ENCODE measurements around the gene BRIP1. TPM values are rescaled to one million over a fixed set of nuclear protein-coding genes. Genes with fewer than 3 reads are reported as not detected.
A peak's percentile ranks its signal among the peaks of the same experiment; 100 is the strongest.

The BRIP1 gene
- total RNA-seq, 3 donors from 2014 or later (not counting 1 experiment from before 2014, with no cell fraction given), result 2.7 to 3.7 (median 2.9) TPM

DNA sequence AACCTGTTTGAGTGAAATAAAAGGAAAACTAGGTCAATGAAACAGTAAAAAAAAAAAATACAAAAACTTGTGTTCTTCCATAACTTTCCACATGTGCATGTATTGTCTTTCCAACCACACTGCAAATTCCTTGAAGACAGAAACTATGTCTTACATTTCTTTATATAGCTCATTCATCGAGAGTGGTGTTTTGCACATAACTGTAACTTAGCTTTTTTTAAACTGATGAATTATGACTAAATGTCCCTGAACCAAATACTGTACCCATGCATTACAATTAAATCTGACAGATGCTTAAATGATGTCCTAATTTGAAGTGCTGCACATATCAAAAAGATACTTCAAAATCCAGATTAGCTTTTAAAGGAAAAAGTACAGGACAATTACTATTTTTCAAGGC is 50.1 kb downstream of the BRIP1 start:
- WGBS (ENCODE audit: insufficient coverage), result 83% methylated on average over 1 of the region's 1 CpG
- no peak for ATAC-seq
- no peaks in the 10 kb centered on the region for H3K4me1 ChIP-seq (ENCODE audit: control insufficient read depth, insufficient read depth, low read length)
- H3K36me3 Mint-ChIP-seq, result no peaks in the 10 kb centered on the region
- H3K9me3 ChIP-seq (ENCODE audit: control insufficient read depth, insufficient read depth, low read length), result no peaks in the 10 kb centered on the region
- no peaks in the 10 kb centered on the region for H3K36me3 ChIP-seq (ENCODE audit: control insufficient read depth, insufficient read depth, low read length)
- intact Hi-C loops (cut with micrococcal nuclease), result no loop called here
- H3K27ac Mint-ChIP-seq, result no peak overlapping the region
- H3K4me3 Mint-ChIP-seq, result no peak overlapping the region
- no peaks in the 10 kb centered on the region for H3K9me3 Mint-ChIP-seq
- peaks cover 0 to 6% of the 10 kb centered on the region in 2 donors for H3K4me1 Mint-ChIP-seq
- no peaks in the 10 kb centered on the region for H3K27me3 Mint-ChIP-seq (ENCODE audit: low read depth in 2 of 2)
- H3K27ac ChIP-seq (ENCODE audit: low read length), result no peak overlapping the region
- no peak overlapping the region for H3K4me3 ChIP-seq (ENCODE audit: low read length)
- TF ChIP-seq, protein P1, sequence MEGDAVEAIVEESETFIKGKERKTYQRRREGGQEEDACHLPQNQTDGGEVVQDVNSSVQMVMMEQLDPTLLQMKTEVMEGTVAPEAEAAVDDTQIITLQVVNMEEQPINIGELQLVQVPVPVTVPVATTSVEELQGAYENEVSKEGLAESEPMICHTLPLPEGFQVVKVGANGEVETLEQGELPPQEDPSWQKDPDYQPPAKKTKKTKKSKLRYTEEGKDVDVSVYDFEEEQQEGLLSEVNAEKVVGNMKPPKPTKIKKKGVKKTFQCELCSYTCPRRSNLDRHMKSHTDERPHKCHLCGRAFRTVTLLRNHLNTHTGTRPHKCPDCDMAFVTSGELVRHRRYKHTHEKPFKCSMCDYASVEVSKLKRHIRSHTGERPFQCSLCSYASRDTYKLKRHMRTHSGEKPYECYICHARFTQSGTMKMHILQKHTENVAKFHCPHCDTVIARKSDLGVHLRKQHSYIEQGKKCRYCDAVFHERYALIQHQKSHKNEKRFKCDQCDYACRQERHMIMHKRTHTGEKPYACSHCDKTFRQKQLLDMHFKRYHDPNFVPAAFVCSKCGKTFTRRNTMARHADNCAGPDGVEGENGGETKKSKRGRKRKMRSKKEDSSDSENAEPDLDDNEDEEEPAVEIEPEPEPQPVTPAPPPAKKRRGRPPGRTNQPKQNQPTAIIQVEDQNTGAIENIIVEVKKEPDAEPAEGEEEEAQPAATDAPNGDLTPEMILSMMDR (IDR thresholded peaks at IDR 0.05), result no peak
- DNase-seq, result no peak
- H3K27me3 ChIP-seq (ENCODE audit: control insufficient read depth, insufficient read depth, low read length), result no peaks in the 10 kb centered on the region

DNA sequence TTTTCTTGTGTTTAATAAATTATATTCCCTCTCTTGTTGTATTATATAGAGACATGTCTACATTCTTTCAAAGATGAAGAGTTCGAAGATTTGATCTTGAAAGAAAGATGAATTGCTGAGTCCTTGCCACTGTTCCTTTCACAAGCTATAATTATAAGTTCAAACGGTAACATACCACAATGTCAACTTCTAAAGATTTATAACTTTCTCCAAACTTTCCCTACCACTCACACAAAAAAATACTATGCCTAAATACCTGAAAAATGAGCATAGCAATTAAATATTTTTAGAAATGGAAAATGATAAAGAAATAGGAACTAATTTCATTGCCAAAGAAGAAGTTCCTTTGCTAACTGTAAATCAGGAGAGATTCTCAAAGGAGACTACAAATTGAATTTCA is 50.6 kb downstream of the BRIP1 start:
- Histone ChIP-seq H3K27me3 (ENCODE audit: control insufficient read depth, insufficient read depth, low read length) (no peaks in the 10 kb centered on the region), H3K4me1 (ENCODE audit: control insufficient read depth, insufficient read depth, low read length) (no peaks in the 10 kb centered on the region), H3K9me3 (ENCODE audit: control insufficient read depth, insufficient read depth, low read length) (no peaks in the 10 kb centered on the region), H3K4me3 (ENCODE audit: low read length) (no peak overlapping the region), H3K36me3 (ENCODE audit: control insufficient read depth, insufficient read depth, low read length) (no peaks in the 10 kb centered on the region), H3K27ac (ENCODE audit: low read length) (no peak overlapping the region)
- ATAC-seq (no peak), DNase-seq (no peak)
- no peaks in the 10 kb centered on the region for H3K9me3 Mint-ChIP-seq
- peaks cover 0 to 6% of the 10 kb centered on the region in 2 donors for H3K4me1 Mint-ChIP-seq
- intact Hi-C loops (cut with micrococcal nuclease), result no loop called here
- H3K27ac Mint-ChIP-seq, result no peak overlapping the region
- TF ChIP-seq, protein P1 (IDR thresholded peaks at IDR 0.05), result no peak
- no peak overlapping the region for H3K4me3 Mint-ChIP-seq
- H3K36me3 Mint-ChIP-seq, result no peaks in the 10 kb centered on the region
- H3K27me3 Mint-ChIP-seq (ENCODE audit: low read depth in 2 of 2), result no peaks in the 10 kb centered on the region
- 36% methylated on average over 2 of the region's 2 CpGs for WGBS (ENCODE audit: insufficient coverage)

DNA sequence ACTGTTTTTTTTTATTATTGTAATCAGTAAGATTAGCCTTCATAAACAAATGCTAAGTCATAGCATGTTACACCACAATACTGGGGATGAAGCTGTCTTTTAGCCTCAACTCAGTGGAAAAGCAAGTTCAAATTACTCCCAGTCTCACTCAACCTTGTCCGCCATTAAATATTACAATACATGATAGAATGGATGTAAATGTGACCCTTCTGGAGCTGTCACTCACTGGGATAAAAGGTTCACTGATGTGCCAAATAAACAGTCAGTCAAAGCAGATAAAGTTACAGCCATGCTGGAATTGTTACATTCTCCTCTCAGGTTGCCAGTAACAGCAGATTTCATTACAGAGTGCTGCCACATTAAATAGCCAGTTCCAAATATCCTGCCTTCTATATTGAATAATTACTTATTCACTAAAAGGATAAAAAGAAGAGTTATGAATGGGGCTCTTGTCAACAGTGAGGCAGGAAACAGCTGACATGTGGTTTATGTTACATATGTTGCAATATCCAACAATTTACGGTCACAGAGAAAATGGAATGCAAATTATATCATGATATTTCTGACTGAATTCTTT is 53.4 kb downstream of the BRIP1 start:
- H3K4me3 Mint-ChIP-seq, result no peak overlapping the region
- no peaks in the 10 kb centered on the region for H3K36me3 ChIP-seq (ENCODE audit: control insufficient read depth, insufficient read depth, low read length)
- ATAC-seq, result peak in 2 of 3 donors; percentile 22 to 39
- no peaks in the 10 kb centered on the region for H3K36me3 Mint-ChIP-seq
- DNase-seq, result no peak
- H3K27me3 Mint-ChIP-seq (ENCODE audit: low read depth in 2 of 2), result no peaks in the 10 kb centered on the region
- no peaks in the 10 kb centered on the region for H3K9me3 Mint-ChIP-seq
- peaks cover 0 to 11% of the 10 kb centered on the region in 2 donors for H3K4me1 Mint-ChIP-seq
- H3K9me3 ChIP-seq (ENCODE audit: control insufficient read depth, insufficient read depth, low read length), result no peaks in the 10 kb centered on the region
- H3K27me3 ChIP-seq (ENCODE audit: control insufficient read depth, insufficient read depth, low read length), result no peaks in the 10 kb centered on the region
- H3K4me3 ChIP-seq (ENCODE audit: low read length), result no peak overlapping the region
- no peaks in the 10 kb centered on the region for H3K4me1 ChIP-seq (ENCODE audit: control insufficient read depth, insufficient read depth, low read length)
- TF ChIP-seq, protein P1 (IDR thresholded peaks at IDR 0.05), result no peak
- WGBS (ENCODE audit: insufficient coverage), result 100% methylated on average over 1 of the region's 2 CpGs
- H3K27ac Mint-ChIP-seq, result no peak overlapping the region
- H3K27ac ChIP-seq (ENCODE audit: low read length), result no peak overlapping the region
- intact Hi-C loops (cut with micrococcal nuclease), result no loop called here

DNA sequence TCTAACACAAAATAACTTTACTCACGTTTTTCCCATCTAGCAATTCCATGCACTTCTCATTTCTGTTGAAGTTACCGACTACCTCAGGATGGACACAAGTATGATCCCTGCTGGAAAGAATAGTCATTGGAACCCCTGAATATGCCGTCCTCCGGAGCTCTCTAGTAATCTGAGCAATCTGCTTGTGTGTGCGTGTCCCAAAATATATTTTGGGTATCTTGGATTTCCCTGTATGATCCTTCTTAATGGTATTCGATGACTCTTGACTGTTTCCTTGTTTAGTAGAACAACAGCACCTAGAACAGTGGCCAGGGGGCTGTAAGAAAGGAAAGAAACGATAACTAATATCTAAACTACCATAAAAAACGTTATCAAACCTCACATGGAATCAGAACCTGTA is 54.9 kb downstream of the BRIP1 start:
- Mint-ChIP-seq H3K27me3 (ENCODE audit: low read depth in 2 of 2) (no peaks in the 10 kb centered on the region), H3K9me3 (no peaks in the 10 kb centered on the region), H3K27ac (no peak overlapping the region), H3K4me1 (peaks cover 0 to 11% of the 10 kb centered on the region in 2 donors), H3K4me3 (no peak overlapping the region), H3K36me3 (no peaks in the 10 kb centered on the region)
- TF ChIP-seq, protein P1 (IDR thresholded peaks at IDR 0.05), result no peak
- Histone ChIP-seq H3K36me3 (ENCODE audit: control insufficient read depth, insufficient read depth, low read length) (no peaks in the 10 kb centered on the region), H3K4me3 (ENCODE audit: low read length) (no peak overlapping the region), H3K9me3 (ENCODE audit: control insufficient read depth, insufficient read depth, low read length) (no peaks in the 10 kb centered on the region), H3K4me1 (ENCODE audit: control insufficient read depth, insufficient read depth, low read length) (no peaks in the 10 kb centered on the region), H3K27ac (ENCODE audit: low read length) (no peak overlapping the region), H3K27me3 (ENCODE audit: control insufficient read depth, insufficient read depth, low read length) (no peaks in the 10 kb centered on the region)
- WGBS (ENCODE audit: insufficient coverage), result over 99% methylated on average over 6 of the region's 8 CpGs
- intact Hi-C loops (cut with micrococcal nuclease), result no loop called here
- DNase-seq (no peak), ATAC-seq (no peak)
